GM19455 (cell line): ENCODE data around the gene TIMM50.

Experiments
- ATAC-seq: cut with Tn5 transposase; IDR thresholded peaks from one replicate; pipeline ENCODE4 v1.9.1; 2021; ENCODE audit not compliant: unreplicated experiment

Gene TIMM50

DNA sequence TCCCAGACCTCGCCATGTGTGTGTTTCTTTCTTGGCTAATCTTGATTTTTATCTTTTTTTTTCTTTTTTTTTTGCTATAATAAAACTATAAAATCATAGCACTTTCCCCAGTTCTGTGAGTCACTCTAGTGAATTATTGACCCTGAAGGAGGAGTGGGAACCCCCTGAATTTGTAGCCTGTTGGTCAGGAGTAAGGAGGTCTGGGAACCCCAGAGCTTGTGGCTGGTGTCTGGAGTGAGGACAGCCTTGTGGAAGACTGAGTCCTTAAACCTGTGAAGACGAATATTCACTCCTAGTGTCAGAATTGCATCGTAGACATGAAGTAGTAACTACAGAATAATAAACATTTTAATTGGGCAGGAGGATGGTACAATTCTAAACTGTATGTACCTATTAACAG lies 44.6 kb downstream of the TIMM50 start:
- ATAC-seq: no peak

DNA sequence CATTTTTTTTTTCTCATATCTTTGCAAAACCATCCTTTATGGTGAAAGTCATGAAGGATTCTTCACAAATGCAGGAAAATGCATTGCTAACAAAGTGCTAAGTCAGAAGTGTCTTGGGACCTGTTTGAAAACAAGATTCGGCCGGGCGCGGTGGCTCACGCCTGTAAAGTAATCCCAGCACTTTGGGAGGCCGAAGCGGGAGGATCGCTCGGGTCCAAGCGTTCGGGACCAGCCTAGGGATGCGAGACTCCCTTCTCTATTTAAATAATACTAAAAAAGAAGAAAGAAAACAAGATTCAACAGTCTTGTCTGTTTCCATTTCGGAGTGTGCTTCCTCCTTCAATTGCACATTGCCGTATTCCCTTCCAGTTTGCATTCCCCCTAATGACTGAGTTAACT lies 51.2 kb downstream of the TIMM50 start:
- ATAC-seq: no peak

DNA sequence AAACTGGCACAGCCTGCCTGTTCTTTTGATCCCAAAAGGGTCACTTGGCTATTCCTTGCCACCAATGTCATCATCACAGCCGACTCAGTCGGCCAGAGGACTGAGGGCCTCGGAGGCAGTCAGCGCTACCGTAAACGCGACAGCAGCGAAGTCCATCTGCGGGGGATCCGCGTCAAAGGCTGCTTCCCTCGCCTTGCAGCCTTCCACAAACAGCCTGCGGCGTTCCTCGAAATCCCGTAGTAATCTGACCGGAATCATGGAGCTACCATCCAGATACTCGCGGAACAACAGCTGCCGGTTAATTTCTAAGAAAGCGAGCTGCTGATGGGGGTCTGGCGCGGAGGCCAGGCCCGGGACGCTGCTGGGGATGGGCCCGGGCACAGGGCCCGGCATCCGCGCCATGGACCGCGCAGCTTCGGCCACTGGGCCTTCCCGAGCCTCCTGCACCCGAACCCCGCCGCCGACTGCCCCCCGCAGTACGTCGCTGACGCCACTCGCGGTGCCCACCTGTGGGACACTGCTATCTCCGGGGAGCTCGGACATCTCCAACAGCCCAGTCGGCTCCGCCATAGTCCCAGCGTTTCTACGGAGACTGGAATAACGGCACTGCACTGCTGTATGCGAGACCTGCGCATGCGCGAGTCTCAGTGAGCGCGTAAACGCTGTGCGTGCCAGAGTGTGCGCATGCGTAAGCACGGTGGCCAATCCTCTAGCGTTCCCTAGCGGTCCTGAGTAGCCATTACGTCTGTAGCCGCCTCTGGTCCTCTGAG lies 51.8 kb downstream of the TIMM50 start, which contains the start of gene EID2B:
EID2B (minus strand) TSS at position 620 of the 770 bp plus-strand sequence; CDS start at position 570, 50 bp downstream.
- peak; percentile 75 for ATAC-seq

DNA sequence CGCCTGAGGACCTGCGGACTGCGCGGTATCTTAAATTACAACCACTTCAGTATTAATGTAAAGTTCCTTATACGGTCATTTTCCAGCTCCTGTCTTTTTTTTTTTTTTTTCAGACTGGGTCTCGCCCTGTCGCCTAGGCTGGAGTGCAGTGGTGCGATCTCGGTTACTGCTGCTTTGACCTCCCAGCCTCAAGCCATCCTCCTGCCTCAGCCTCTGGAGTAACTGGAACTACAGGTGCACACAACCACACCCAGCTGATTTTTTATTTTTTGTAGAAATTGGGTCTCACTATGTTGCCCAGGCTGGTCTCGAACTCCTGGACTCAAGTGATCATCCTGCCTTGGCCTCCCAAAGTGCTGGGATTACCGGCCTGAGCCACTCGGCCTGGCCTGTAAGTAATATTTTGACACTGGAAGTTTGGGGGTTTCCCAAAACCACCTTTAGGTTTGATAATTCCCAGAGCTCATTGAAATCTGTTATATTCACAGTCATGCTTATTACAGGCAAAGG lies 52.4 kb downstream of the TIMM50 start:
- no peak for ATAC-seq

DNA sequence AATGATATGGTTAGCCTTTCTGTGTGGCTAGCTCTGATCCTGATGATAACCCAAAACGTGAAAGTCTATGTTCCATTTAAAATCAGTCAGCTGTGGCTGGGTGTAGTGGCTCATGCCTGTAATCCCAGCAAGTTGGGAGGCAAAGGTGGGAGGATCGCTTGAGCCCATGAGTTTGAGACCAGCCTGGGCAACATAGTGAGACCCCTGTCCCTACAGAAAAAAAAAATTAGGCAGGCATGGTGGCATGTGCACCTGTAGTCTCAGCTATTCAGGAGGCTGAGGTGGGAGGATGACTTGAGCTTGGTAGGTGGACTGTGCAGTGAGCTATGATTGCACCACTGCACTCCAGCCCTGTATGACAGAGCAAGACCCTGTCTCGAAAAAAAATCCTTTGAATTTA lies 53.2 kb downstream of the TIMM50 start:
- no peak for ATAC-seq

DNA sequence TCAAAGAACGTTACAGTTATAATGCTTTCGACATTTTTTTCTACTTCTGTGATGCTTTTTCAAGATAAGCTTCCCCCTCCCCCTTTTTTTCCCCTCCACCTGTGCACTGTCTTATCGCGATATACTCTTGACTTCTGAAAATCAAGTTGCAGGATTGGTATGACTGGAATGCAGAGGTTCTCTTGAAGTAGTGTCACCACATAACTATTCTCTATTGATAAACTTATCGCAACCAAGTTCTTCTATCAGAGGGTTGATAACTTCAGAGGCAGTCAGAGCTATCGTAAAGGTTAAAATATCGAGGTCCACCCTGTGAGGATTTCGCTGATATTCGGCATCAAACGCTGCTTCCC lies 58.5 kb downstream of the TIMM50 start:
- no peak for ATAC-seq

DNA sequence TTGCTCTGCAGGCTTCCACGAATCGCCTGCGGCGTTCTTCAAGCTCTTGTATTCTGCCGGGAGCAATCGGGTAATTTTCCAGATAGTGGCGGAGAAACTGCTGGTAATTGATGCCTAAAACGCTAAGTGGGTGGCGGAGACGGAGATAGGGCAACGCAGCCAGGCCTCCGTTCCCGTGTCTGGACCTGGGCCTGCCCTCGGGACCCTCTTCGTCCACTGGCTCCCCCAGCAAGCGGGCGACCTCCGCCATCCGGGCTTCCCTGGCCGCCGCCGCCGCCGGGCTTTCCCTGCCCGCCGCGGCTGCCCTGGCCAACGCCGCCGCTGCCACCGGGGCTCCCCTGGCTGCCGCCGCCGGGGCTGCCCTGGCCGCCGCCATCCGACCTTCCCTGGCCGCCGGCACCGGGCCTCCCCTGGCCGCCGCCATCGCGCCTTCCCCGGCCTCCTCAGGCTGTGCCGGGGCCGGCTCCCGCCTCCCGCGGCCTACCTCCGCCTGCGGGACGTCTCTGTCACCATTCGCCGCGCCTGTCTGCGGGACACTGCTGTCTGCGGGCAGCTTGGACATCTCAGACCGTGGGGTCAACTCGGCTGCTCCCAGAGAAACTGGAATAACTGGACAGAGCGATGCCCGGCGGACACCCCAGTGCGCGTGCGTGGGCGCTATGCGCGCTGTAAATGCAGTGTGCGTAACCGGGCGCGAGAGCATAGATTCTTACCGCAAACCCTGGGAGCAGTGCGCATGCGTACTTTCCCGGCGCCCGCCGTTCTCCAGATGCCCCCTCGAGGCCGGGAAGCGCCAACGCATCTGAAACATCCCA lies 59.1 kb downstream of the TIMM50 start, which contains the start of gene EID2:
EID2 (minus strand) TSS at position 644 of the 815 bp plus-strand sequence; CDS start at position 562, 82 bp downstream.
- peak; percentile 78 for ATAC-seq

DNA sequence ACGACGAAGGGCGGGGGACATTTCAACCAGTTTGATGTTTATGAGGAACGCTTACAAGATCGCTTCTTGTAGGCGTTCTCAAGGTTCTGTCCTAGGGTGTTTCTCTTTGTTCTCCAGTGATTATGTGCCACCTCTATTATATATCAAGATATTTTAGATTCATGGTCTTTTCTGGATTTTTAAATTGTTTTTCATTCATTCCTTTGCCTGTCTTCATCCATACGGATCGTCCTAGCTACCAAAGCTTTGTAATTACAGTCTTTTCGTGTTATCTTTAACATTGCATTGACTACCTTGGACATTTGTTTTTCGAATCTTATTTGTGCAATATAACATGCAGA lies 59.7 kb downstream of the TIMM50 start:
- no peak for ATAC-seq
